Stimulated activated CD4-positive, alpha-beta T cell treated with anti-CD3 and anti-CD28 coated beads, Interleukin-4, amount 100 ng/mL, for 24 hours (primary cell): ENCODE measurements around the gene IFI44L.

Experiments
- DNase-seq: peaks from one replicate; pipeline ENCODE4 v3.0.0-alpha.2; 2020

IFI44L gene

GRCh38 chr1:78645723-78646122 lies 25.5 kb downstream of the IFI44L start:
- DNase-seq, result no peak

GRCh38 chr1:78647238-78647637 lies 27.0 kb downstream of the IFI44L start:
- no peak for DNase-seq

GRCh38 chr1:78649628-78650027 lies 29.4 kb downstream of the IFI44L start, which contains the start of gene IFI44:
Gene IFI44 (plus strand): TSS chr1:78649831. CDS start chr1:78650196, 365 bp downstream.
- peak; percentile 77 for DNase-seq

GRCh38 chr1:78650114-78650660 lies 29.9 kb downstream of the IFI44L start:
- DNase-seq, result no peak

- DNase-seq, result peak; percentile 16
Measured at GRCh38 chr1:78651241-78651640, 31.0 kb downstream of the IFI44L start.

GRCh38 chr1:78652019-78652560 lies 31.8 kb downstream of the IFI44L start:
- no peak for DNase-seq

GRCh38 chr1:78658901-78659300 lies 38.7 kb downstream of the IFI44L start:
- DNase-seq, result no peak

- DNase-seq, result no peak
Measured at GRCh38 chr1:78663923-78664322, 43.7 kb downstream of the IFI44L start.

GRCh38 chr1:78664763-78665162 lies 44.5 kb downstream of the IFI44L start:
- DNase-seq, result no peak

- DNase-seq, result no peak
Measured at GRCh38 chr1:78665809-78666208, 45.6 kb downstream of the IFI44L start.

GRCh38 chr1:78667939-78668338 lies 47.7 kb downstream of the IFI44L start:
- no peak for DNase-seq

- no peak for DNase-seq
Measured at GRCh38 chr1:78668427-78668826, 48.2 kb downstream of the IFI44L start.

GRCh38 chr1:78672428-78672827 lies 52.2 kb downstream of the IFI44L start:
- no peak for DNase-seq

GRCh38 chr1:78673120-78673519 lies 52.9 kb downstream of the IFI44L start:
- no peak for DNase-seq

- peak; percentile 70 for DNase-seq
Measured at GRCh38 chr1:78676347-78676982, 56.2 kb downstream of the IFI44L start.

GRCh38 chr1:78676993-78677392 lies 56.7 kb downstream of the IFI44L start:
- no peak for DNase-seq

- no peak for DNase-seq
Measured at GRCh38 chr1:78677788-78678187, 57.5 kb downstream of the IFI44L start.

GRCh38 chr1:78678324-78678723 lies 58.1 kb downstream of the IFI44L start:
- DNase-seq, result no peak

GRCh38 chr1:78681265-78681664 lies 61.0 kb downstream of the IFI44L start:
- DNase-seq, result no peak

- DNase-seq, result no peak
Measured at GRCh38 chr1:78682496-78682895, 62.2 kb downstream of the IFI44L start.

GRCh38 chr1:78683079-78683478 lies 62.8 kb downstream of the IFI44L start:
- no peak for DNase-seq

GRCh38 chr1:78687315-78687714 lies 67.1 kb downstream of the IFI44L start:
- no peak for DNase-seq

- no peak for DNase-seq
Measured at GRCh38 chr1:78687914-78688313, 67.7 kb downstream of the IFI44L start.

GRCh38 chr1:78688697-78689096 lies 68.4 kb downstream of the IFI44L start:
- no peak for DNase-seq

GRCh38 chr1:78690516-78690915 lies 70.3 kb downstream of the IFI44L start:
- no peak for DNase-seq
